Measurements from ENCODE around the gene DFFB. TPM values are rescaled to one million over a fixed set of nuclear protein-coding genes. Genes with fewer than 3 reads are reported as not detected.

The DFFB gene
- total RNA-seq, 3 donors from 2014 or later: 7.6 to 9.2 (median 8.4) TPM

DNA sequence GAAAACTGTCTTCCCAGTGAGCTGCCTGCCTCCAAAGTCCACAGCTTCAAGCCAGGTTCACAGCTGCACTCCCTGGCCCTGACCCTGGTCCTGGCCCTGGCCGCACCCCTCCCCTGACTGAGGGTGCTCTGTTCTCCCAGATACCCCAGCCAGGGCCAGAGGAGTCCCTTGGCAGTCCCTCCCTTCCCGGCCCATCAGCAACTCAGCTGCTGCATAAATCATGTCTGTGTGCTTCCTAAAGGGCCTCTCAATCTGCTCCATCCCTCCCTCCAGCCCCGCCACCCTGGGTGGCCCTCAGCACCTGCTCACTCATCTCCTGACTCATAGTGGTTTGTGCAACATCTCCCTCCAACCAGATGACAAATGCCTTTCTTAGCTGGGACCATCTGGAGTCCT is 67.5 kb downstream of the DFFB start:
- TF ChIP-seq, protein P1, sequence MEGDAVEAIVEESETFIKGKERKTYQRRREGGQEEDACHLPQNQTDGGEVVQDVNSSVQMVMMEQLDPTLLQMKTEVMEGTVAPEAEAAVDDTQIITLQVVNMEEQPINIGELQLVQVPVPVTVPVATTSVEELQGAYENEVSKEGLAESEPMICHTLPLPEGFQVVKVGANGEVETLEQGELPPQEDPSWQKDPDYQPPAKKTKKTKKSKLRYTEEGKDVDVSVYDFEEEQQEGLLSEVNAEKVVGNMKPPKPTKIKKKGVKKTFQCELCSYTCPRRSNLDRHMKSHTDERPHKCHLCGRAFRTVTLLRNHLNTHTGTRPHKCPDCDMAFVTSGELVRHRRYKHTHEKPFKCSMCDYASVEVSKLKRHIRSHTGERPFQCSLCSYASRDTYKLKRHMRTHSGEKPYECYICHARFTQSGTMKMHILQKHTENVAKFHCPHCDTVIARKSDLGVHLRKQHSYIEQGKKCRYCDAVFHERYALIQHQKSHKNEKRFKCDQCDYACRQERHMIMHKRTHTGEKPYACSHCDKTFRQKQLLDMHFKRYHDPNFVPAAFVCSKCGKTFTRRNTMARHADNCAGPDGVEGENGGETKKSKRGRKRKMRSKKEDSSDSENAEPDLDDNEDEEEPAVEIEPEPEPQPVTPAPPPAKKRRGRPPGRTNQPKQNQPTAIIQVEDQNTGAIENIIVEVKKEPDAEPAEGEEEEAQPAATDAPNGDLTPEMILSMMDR (IDR thresholded peaks at IDR 0.05): no peak
- no peaks in the 10 kb centered on the region for H3K4me1 ChIP-seq (ENCODE audit: low read depth)
- H3K36me3 ChIP-seq (ENCODE audit: low read depth): no peaks in the 10 kb centered on the region
- no peak for ATAC-seq
- DNase-seq: no peak
- H3K9me3 ChIP-seq: no peaks in the 10 kb centered on the region
- intact Hi-C loops (cut with DNase I, micrococcal nuclease): no loop called here
- H3K4me3 ChIP-seq: no peak overlapping the region

GRCh38 chr1:3925256-3925655 is 68.0 kb downstream of the DFFB start:
- H3K36me3 ChIP-seq (ENCODE audit: low read depth): no peaks in the 10 kb centered on the region
- TF ChIP-seq, protein P1 (IDR thresholded peaks at IDR 0.05): no peak
- intact Hi-C loops (cut with DNase I, micrococcal nuclease): no loop called here
- no peak for ATAC-seq
- H3K9me3 ChIP-seq: no peaks in the 10 kb centered on the region
- DNase-seq: no peak
- H3K4me3 ChIP-seq: no peak overlapping the region
- H3K4me1 ChIP-seq (ENCODE audit: low read depth): no peaks in the 10 kb centered on the region

DNA sequence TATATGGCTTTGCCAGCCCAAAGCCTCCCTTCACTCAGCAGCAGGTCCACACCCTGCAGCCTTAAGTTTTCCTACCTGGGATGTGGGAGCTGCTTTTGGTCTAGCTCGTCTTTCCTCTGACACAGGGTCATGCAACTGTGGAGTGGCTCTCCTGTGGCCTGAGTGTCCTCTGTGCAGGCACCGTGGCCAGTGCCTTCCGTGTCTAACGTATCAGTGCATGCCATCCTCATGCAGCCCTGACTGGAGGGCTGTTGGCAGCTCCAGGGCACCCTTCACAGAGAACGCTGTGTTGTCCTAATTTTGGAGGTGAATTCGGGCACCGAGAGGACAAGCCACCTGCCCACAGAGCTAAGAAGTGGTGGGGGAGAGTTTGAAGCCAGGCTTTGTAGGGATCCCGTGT is 68.5 kb downstream of the DFFB start:
- ATAC-seq: no peak
- intact Hi-C loops (cut with DNase I, micrococcal nuclease): no loop called here
- no peaks in the 10 kb centered on the region for H3K4me1 ChIP-seq (ENCODE audit: low read depth)
- DNase-seq: no peak
- H3K9me3 ChIP-seq: no peaks in the 10 kb centered on the region
- H3K36me3 ChIP-seq (ENCODE audit: low read depth): no peaks in the 10 kb centered on the region
- no peak overlapping the region for H3K4me3 ChIP-seq
- TF ChIP-seq, protein P1 (IDR thresholded peaks at IDR 0.05): no peak

- Histone ChIP-seq H3K36me3 (ENCODE audit: low read depth) (no peaks in the 10 kb centered on the region), H3K4me1 (ENCODE audit: low read depth) (no peaks in the 10 kb centered on the region), H3K4me3 (no peak overlapping the region), H3K9me3 (no peaks in the 10 kb centered on the region)
- intact Hi-C loops (cut with DNase I, micrococcal nuclease): no loop called here
- DNase-seq: no peak
- TF ChIP-seq, protein P1 (IDR thresholded peaks at IDR 0.05): no peak
- ATAC-seq: no peak
Observed at GRCh38 chr1:3926956-3927355, 69.7 kb downstream of the DFFB start.

DNA sequence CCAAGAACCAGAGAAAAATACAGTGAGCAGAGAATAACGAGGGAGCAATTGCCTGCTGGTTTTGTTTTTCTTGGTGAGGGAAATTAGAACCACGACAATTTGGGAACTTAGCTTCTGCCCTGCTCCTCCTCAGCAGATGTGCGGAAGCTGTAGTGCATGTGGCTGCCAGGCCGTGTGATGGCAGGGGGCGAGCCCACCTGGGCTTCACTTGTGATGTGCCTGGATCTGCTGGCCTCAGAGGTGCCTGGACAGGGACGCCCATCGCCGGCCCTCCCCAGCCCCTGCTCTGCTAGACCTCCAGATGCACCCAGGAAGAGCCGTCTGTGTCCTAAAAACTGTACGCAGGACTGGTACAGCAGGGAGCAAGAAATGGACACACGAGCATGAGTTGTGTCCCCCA is 71.3 kb downstream of the DFFB start:
- TF ChIP-seq, protein P1 (IDR thresholded peaks at IDR 0.05): no peak
- DNase-seq: no peak
- H3K4me1 ChIP-seq (ENCODE audit: low read depth): no peaks in the 10 kb centered on the region
- H3K9me3 ChIP-seq: no peaks in the 10 kb centered on the region
- no peaks in the 10 kb centered on the region for H3K36me3 ChIP-seq (ENCODE audit: low read depth)
- intact Hi-C loops (cut with DNase I, micrococcal nuclease): no loop called here
- H3K4me3 ChIP-seq: no peak overlapping the region
- ATAC-seq: no peak

GRCh38 chr1:3929126-3929525 is 71.8 kb downstream of the DFFB start:
- TF ChIP-seq, protein P1 (IDR thresholded peaks at IDR 0.05): no peak
- no peaks in the 10 kb centered on the region for H3K36me3 ChIP-seq (ENCODE audit: low read depth)
- ATAC-seq: no peak

More at GRCh38 chr1:3929126-3929525, 71.8 kb downstream of the DFFB start:
- Histone ChIP-seq H3K4me3 (no peak overlapping the region), H3K4me1 (ENCODE audit: low read depth) (no peaks in the 10 kb centered on the region), H3K9me3 (no peaks in the 10 kb centered on the region)
- no peak for DNase-seq
- intact Hi-C loops (cut with DNase I, micrococcal nuclease): no loop called here
